Vagina (tissue), 2 donors: ENCODE results near the gene HJV. TPM values are rescaled to one million over a fixed set of nuclear protein-coding genes. Genes with fewer than 3 reads are reported as not detected.

Experiments used
- DNase-seq, 2 donors: peaks; one replicate each; pipeline ENCODE4 v3.0.0-alpha.2; 2017; ENCODE audit errors: extremely low spot score in 2 of 2
- H3K27ac ChIP-seq: fragments of 200-600 bp; sonication (generic); one replicate; pipeline ENCODE4 v1.5.1; 2019
- H3K27me3 ChIP-seq: fragments of 200-600 bp; sonication (generic); one replicate; pipeline ENCODE4 v1.5.1; 2019
- H3K36me3 ChIP-seq, 2 donors: fragments of 200-600 bp; sonication (generic); one replicate each; pipeline ENCODE4 v1.5.1; 2017 to 2019
- H3K4me1 ChIP-seq: fragments of 200-600 bp; sonication (generic); one replicate; pipeline ENCODE4 v1.5.1; 2019
- H3K4me3 ChIP-seq, 2 donors: fragments of 200-600 bp; sonication (generic); 1 replicate in 1 of 2; 2 replicates in 1 of 2; pipeline ENCODE4 v1.5.1; 2016 to 2019
- H3K9me3 ChIP-seq: fragments of 200-600 bp; sonication (generic); one replicate; pipeline ENCODE4 v1.5.1; 2019
- CTCF ChIP-seq, 3 experiments: fragments of 450-650 bp in 2 of 3; fragments of 200-600 bp in 1 of 3; sonication (generic) in 1 of 3; IDR thresholded peaks; one replicate each; pipeline ENCODE4 v1.5.1; 2017 to 2019; ENCODE audit warnings: antibody characterized with exemption in 3 of 3, mild to moderate bottlenecking in 2 of 3, moderate library complexity in 2 of 3
- POLR2A ChIP-seq, 2 donors: fragments of 450-650 bp; IDR thresholded peaks; one replicate each; pipeline ENCODE4 v1.6.1; 2017; ENCODE audit warnings: antibody characterized with exemption in 2 of 2, mild to moderate bottlenecking in 2 of 2, moderate library complexity in 2 of 2
- POLR2AphosphoS5 ChIP-seq, 2 donors: sonication (generic); formaldehyde crosslinking; IDR thresholded peaks; one replicate each; pipeline ENCODE4 v1.9.0; 2017; ENCODE audit warnings: antibody characterized with exemption in 2 of 2, mild to moderate bottlenecking in 2 of 2, low read depth in 1 of 2; ENCODE audit not compliant: insufficient read depth in 1 of 2
- intact Hi-C: fragments of 100-400 bp; cut with DNase I; formaldehyde crosslinking; loops from one replicate; pipeline ENCODE4 v1.15.1; 2023
- total RNA-seq: library from RNA; depleted of rRNA; stranded (reverse); fragments of >200 nt; gene quantifications from one replicate; pipeline ENCODE4 v1.2.3, GENCODE V29; 2016

Gene HJV
- total RNA-seq, 1 donor from 2014 or later = not detected

GRCh38 chr1:146001709-146002108 is 19.8 kb downstream of the HJV start:
- no peak for DNase-seq
- Histone ChIP-seq H3K9me3 (no peaks in the 10 kb centered on the region), H3K4me1 (peaks cover 65% of the 10 kb centered on the region), H3K4me3 (no peak overlapping the region), H3K27ac (peak overlapping the region; percentile 96), H3K27me3 (no peaks in the 10 kb centered on the region), H3K36me3 (no peaks in the 10 kb centered on the region)
- intact Hi-C loops = no loop called here
- TF ChIP-seq CTCF (IDR thresholded peaks at IDR 0.05) (no peak), POLR2A (IDR thresholded peaks at IDR 0.05) (no peak), POLR2AphosphoS5 (IDR thresholded peaks at IDR 0.05; ENCODE audit: insufficient read depth in 1 of 2, low read depth in 1 of 2) (no peak)

GRCh38 chr1:145999321-146000024 is 22.1 kb downstream of the HJV start:
- H3K27ac ChIP-seq = peak overlapping the region; percentile 96
- no peak for DNase-seq
- no peaks in the 10 kb centered on the region for H3K9me3 ChIP-seq
- H3K4me1 ChIP-seq = peaks cover 48% of the 10 kb centered on the region
- peaks cover 3 to 14% of the 10 kb centered on the region in 2 donors for H3K36me3 ChIP-seq
- intact Hi-C loops = loop anchor here (5.0 kb wide), 1 partner anchor 38 kb away; no protein-coding TSS in a partner anchor
- H3K4me3 ChIP-seq = peak overlapping the region; percentile 83 to 89
- TF ChIP-seq CTCF (IDR thresholded peaks at IDR 0.05) (no peak), POLR2AphosphoS5 (IDR thresholded peaks at IDR 0.05; ENCODE audit: insufficient read depth in 1 of 2, low read depth in 1 of 2) (peak in 1 of 2 donors; percentile 84), POLR2A (IDR thresholded peaks at IDR 0.05) (peak in 1 of 2 donors; percentile 35)
- no peaks in the 10 kb centered on the region for H3K27me3 ChIP-seq

GRCh38 chr1:145997718-145998023 is 23.9 kb downstream of the HJV start:
- Histone ChIP-seq H3K9me3 (no peaks in the 10 kb centered on the region), H3K27me3 (no peaks in the 10 kb centered on the region), H3K4me1 (peaks cover 60% of the 10 kb centered on the region), H3K4me3 (peak overlapping the region; percentile 83 to 89), H3K36me3 (peaks cover 19 to 32% of the 10 kb centered on the region in 2 donors), H3K27ac (peak overlapping the region; percentile 96)
- TF ChIP-seq POLR2A (IDR thresholded peaks at IDR 0.05) (no peak), POLR2AphosphoS5 (IDR thresholded peaks at IDR 0.05; ENCODE audit: insufficient read depth in 1 of 2, low read depth in 1 of 2) (no peak), CTCF (IDR thresholded peaks at IDR 0.05) (no peak)
- no peak for DNase-seq
- intact Hi-C loops = loop anchor here (2.0 to 5.0 kb wide), 2 partner anchors 19 to 40 kb away; no protein-coding TSS in a partner anchor

GRCh38 chr1:145997016-145997717 is 24.4 kb downstream of the HJV start:
- intact Hi-C loops = loop anchor here (2.0 to 5.0 kb wide), 2 partner anchors 18 to 40 kb away; no protein-coding TSS in a partner anchor
- peak overlapping the region; percentile 83 to 89 for H3K4me3 ChIP-seq
- H3K27ac ChIP-seq = peak overlapping the region; percentile 96
- no peaks in the 10 kb centered on the region for H3K27me3 ChIP-seq
- no peak for DNase-seq
- H3K4me1 ChIP-seq = peaks cover 64% of the 10 kb centered on the region
- TF ChIP-seq POLR2AphosphoS5 (IDR thresholded peaks at IDR 0.05; ENCODE audit: insufficient read depth in 1 of 2, low read depth in 1 of 2) (peak in 1 of 2 donors; percentile 65), POLR2A (IDR thresholded peaks at IDR 0.05) (peak in 1 of 2 donors; percentile 62), CTCF (IDR thresholded peaks at IDR 0.05) (no peak)
- H3K9me3 ChIP-seq = no peaks in the 10 kb centered on the region
- H3K36me3 ChIP-seq = peaks cover 19 to 37% of the 10 kb centered on the region in 2 donors
